K562 (cell line): ENCODE data around the gene RGN. TPM values are rescaled to one million over a fixed set of nuclear protein-coding genes. Genes with fewer than 3 reads are reported as not detected.

Experiments
- CBFA2T2 ChIP-seq: fragments of 450-650 bp; conservative IDR thresholded peaks from 2 replicates; pipeline ENCODE4 v1.6.1; 2017; ENCODE audit warnings: mild to moderate bottlenecking
- FOSL1 ChIP-seq: fragments of 200-800 bp; sonication (Bioruptor generic); conservative IDR thresholded peaks from 2 replicates; pipeline ENCODE4 v1.6.1; 2016; ENCODE audit warnings: missing genetic modification characterization, missing compliant biosample characterization
- L3MBTL2 ChIP-seq: fragments of 450-650 bp; IDR thresholded peaks from 2 replicates; pipeline ENCODE4 v1.6.1; 2016; ENCODE audit warnings: mild to moderate bottlenecking, moderate library complexity
- MYNN ChIP-seq, 2 experiments: sonication (generic); formaldehyde crosslinking in 1 of 2; IDR thresholded peaks; 2 replicates each; pipeline versions ENCODE4 v1.5.0 to v1.6.1; 2016 to 2020; ENCODE audit warnings: antibody characterized with exemption in 1 of 2, missing genetic modification reagents in 1 of 2
- POLR3G ChIP-seq: IDR thresholded peaks from 2 replicates; pipeline ENCODE4 v1.6.1; 2011; ENCODE audit not compliant: insufficient read length, insufficient replicate concordance; ENCODE audit errors: extremely low read depth
- ZFP36 ChIP-seq: fragments of 150-350 bp; IDR thresholded peaks from 2 replicates; pipeline ENCODE4 v1.6.1; 2018; ENCODE audit warnings: low read length, low read depth; ENCODE audit not compliant: partially characterized antibody
- ZNF766 ChIP-seq: fragments of 200-800 bp; sonication (Bioruptor generic); conservative IDR thresholded peaks from 2 replicates; pipeline ENCODE4 v1.6.1; 2016; ENCODE audit warnings: missing genetic modification characterization, missing compliant biosample characterization
- polyA plus RNA-seq, 8 experiments: library from polyadenylated mRNA; depleted of rRNA in 4 of 8; stranded (reverse) in 5 of 8; unstranded in 3 of 8; fragments of >200 nt; fragmentation: Nextera tagmentation in 2 of 8; fragmentation: Illumina TruSeq in 1 of 8; extraction: Ambion mirVana in 2 of 8; extraction: Trizol in 1 of 8; gene quantifications; 2 replicates each; pipeline versions ENCODE4 v1.2.1 to v1.2.3, GENCODE V29; 2011 to 2014; ENCODE audit warnings: inconsistent platforms in 1 of 8, missing spikeins in 1 of 8
- total RNA-seq, 7 experiments: library from RNA; depleted of rRNA in 6 of 7; stranded (reverse); fragments of >200 nt in 6 of 7; fragmentation: Illumina TruSeq in 2 of 7; extraction: Trizol in 2 of 7; gene quantifications; 2 replicates each; pipeline versions ENCODE4 v1.2.1 to v1.2.3, GENCODE V29; 2011 to 2021; ENCODE audit warnings: low replicate concordance in 1 of 7
- TF ChIP-seq, protein P1 (sequence below): fragments of 450-650 bp; IDR thresholded peaks from 2 replicates; pipeline ENCODE4 v1.6.1; 2018; ENCODE audit not compliant: partially characterized antibody
- TF ChIP-seq, protein P2 (sequence below): fragments of 450-650 bp; IDR thresholded peaks from 2 replicates; pipeline ENCODE4 v1.6.1; 2016; ENCODE audit warnings: mild to moderate bottlenecking
- TF ChIP-seq, protein P3 (sequence below): fragments of 450-650 bp; IDR thresholded peaks from 2 replicates; pipeline ENCODE4 v1.6.1; 2016; ENCODE audit warnings: mild to moderate bottlenecking, moderate library complexity

Gene RGN
- total and polyA plus RNA-seq, 9 of the 15 experiments (the other 6 are each of a cell fraction or from before 2014, with no cell fraction given): not detected

DNA sequence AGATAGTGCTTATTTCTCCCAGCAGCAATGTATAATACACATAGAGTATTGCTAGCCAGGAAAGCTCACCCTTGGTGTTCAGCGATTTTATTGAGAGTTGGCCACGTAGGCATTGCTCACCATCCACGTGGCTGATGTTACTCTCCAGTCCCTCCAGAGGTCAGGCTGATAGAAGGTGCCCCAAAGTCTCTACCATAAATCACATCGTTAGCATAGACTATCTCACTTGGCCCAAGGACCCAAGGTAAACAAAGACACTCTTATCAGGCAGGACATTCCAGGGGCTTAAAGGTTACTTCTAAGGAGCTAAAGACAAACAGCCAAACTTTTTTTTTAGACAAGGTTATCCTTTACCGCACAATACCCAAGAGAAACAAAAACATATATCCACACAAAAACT lies 30.3 kb upstream of the RGN start (continued):
- TF ChIP-seq L3MBTL2 (peak; percentile 88), ZFP36 (no peak), FOSL1 (tag) (peak; percentile 90), MYNN (IDR thresholded peaks at IDR 0.05) (0 out of 2 replicates have a peak, but pooled peaks have one; percentile 15), MYNN (CRISPR knock-in tag; IDR thresholded peaks at IDR 0.05) (no peak), POLR3G (no peak), ZNF766 (CRISPR knock-in tag) (peak; percentile 45; the same call in 1 of the 2 replicates), CBFA2T2 (peak; percentile 90)
- TF ChIP-seq, protein P1, sequence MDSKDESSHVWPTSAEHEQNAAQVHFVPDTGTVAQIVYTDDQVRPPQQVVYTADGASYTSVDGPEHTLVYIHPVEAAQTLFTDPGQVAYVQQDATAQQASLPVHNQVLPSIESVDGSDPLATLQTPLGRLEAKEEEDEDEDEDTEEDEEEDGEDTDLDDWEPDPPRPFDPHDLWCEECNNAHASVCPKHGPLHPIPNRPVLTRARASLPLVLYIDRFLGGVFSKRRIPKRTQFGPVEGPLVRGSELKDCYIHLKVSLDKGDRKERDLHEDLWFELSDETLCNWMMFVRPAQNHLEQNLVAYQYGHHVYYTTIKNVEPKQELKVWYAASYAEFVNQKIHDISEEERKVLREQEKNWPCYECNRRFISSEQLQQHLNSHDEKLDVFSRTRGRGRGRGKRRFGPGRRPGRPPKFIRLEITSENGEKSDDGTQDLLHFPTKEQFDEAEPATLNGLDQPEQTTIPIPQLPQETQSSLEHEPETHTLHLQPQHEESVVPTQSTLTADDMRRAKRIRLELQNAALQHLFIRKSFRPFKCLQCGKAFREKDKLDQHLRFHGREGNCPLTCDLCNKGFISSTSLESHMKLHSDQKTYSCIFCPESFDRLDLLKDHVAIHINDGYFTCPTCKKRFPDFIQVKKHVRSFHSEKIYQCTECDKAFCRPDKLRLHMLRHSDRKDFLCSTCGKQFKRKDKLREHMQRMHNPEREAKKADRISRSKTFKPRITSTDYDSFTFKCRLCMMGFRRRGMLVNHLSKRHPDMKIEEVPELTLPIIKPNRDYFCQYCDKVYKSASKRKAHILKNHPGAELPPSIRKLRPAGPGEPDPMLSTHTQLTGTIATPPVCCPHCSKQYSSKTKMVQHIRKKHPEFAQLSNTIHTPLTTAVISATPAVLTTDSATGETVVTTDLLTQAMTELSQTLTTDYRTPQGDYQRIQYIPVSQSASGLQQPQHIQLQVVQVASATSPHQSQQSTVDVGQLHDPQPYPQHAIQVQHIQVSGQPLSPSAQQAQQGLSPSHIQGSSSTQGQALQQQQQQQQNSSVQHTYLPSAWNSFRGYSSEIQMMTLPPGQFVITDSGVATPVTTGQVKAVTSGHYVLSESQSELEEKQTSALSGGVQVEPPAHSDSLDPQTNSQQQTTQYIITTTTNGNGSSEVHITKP: no peak
- TF ChIP-seq, protein P2, sequence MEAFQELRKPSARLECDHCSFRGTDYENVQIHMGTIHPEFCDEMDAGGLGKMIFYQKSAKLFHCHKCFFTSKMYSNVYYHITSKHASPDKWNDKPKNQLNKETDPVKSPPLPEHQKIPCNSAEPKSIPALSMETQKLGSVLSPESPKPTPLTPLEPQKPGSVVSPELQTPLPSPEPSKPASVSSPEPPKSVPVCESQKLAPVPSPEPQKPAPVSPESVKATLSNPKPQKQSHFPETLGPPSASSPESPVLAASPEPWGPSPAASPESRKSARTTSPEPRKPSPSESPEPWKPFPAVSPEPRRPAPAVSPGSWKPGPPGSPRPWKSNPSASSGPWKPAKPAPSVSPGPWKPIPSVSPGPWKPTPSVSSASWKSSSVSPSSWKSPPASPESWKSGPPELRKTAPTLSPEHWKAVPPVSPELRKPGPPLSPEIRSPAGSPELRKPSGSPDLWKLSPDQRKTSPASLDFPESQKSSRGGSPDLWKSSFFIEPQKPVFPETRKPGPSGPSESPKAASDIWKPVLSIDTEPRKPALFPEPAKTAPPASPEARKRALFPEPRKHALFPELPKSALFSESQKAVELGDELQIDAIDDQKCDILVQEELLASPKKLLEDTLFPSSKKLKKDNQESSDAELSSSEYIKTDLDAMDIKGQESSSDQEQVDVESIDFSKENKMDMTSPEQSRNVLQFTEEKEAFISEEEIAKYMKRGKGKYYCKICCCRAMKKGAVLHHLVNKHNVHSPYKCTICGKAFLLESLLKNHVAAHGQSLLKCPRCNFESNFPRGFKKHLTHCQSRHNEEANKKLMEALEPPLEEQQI: peak; percentile 55; the same call in 1 of the 2 replicates
- TF ChIP-seq, protein P3, sequence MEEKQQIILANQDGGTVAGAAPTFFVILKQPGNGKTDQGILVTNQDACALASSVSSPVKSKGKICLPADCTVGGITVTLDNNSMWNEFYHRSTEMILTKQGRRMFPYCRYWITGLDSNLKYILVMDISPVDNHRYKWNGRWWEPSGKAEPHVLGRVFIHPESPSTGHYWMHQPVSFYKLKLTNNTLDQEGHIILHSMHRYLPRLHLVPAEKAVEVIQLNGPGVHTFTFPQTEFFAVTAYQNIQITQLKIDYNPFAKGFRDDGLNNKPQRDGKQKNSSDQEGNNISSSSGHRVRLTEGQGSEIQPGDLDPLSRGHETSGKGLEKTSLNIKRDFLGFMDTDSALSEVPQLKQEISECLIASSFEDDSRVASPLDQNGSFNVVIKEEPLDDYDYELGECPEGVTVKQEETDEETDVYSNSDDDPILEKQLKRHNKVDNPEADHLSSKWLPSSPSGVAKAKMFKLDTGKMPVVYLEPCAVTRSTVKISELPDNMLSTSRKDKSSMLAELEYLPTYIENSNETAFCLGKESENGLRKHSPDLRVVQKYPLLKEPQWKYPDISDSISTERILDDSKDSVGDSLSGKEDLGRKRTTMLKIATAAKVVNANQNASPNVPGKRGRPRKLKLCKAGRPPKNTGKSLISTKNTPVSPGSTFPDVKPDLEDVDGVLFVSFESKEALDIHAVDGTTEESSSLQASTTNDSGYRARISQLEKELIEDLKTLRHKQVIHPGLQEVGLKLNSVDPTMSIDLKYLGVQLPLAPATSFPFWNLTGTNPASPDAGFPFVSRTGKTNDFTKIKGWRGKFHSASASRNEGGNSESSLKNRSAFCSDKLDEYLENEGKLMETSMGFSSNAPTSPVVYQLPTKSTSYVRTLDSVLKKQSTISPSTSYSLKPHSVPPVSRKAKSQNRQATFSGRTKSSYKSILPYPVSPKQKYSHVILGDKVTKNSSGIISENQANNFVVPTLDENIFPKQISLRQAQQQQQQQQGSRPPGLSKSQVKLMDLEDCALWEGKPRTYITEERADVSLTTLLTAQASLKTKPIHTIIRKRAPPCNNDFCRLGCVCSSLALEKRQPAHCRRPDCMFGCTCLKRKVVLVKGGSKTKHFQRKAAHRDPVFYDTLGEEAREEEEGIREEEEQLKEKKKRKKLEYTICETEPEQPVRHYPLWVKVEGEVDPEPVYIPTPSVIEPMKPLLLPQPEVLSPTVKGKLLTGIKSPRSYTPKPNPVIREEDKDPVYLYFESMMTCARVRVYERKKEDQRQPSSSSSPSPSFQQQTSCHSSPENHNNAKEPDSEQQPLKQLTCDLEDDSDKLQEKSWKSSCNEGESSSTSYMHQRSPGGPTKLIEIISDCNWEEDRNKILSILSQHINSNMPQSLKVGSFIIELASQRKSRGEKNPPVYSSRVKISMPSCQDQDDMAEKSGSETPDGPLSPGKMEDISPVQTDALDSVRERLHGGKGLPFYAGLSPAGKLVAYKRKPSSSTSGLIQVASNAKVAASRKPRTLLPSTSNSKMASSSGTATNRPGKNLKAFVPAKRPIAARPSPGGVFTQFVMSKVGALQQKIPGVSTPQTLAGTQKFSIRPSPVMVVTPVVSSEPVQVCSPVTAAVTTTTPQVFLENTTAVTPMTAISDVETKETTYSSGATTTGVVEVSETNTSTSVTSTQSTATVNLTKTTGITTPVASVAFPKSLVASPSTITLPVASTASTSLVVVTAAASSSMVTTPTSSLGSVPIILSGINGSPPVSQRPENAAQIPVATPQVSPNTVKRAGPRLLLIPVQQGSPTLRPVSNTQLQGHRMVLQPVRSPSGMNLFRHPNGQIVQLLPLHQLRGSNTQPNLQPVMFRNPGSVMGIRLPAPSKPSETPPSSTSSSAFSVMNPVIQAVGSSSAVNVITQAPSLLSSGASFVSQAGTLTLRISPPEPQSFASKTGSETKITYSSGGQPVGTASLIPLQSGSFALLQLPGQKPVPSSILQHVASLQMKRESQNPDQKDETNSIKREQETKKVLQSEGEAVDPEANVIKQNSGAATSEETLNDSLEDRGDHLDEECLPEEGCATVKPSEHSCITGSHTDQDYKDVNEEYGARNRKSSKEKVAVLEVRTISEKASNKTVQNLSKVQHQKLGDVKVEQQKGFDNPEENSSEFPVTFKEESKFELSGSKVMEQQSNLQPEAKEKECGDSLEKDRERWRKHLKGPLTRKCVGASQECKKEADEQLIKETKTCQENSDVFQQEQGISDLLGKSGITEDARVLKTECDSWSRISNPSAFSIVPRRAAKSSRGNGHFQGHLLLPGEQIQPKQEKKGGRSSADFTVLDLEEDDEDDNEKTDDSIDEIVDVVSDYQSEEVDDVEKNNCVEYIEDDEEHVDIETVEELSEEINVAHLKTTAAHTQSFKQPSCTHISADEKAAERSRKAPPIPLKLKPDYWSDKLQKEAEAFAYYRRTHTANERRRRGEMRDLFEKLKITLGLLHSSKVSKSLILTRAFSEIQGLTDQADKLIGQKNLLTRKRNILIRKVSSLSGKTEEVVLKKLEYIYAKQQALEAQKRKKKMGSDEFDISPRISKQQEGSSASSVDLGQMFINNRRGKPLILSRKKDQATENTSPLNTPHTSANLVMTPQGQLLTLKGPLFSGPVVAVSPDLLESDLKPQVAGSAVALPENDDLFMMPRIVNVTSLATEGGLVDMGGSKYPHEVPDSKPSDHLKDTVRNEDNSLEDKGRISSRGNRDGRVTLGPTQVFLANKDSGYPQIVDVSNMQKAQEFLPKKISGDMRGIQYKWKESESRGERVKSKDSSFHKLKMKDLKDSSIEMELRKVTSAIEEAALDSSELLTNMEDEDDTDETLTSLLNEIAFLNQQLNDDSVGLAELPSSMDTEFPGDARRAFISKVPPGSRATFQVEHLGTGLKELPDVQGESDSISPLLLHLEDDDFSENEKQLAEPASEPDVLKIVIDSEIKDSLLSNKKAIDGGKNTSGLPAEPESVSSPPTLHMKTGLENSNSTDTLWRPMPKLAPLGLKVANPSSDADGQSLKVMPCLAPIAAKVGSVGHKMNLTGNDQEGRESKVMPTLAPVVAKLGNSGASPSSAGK: peak; percentile 69
